ENCODE data around the gene CYTH2.

The CYTH2 gene

GRCh38 chr19:48473161-48473966, 4.2 kb downstream of the CYTH2 start:
- Histone ChIP-seq H3K4me1 (ENCODE audit: control insufficient read depth, low read length) (peaks cover 13% of the 10 kb centered on the region), H3K9me2 (replicated peaks; ENCODE audit: control insufficient read depth, low read length) (no peaks in the 10 kb centered on the region), H3F3A (ENCODE audit: control insufficient read depth, insufficient read depth) (no peaks in the 10 kb centered on the region), H3K27me3 (ENCODE audit: control insufficient read depth, low read length) (no peaks in the 10 kb centered on the region), H3K36me3 (ENCODE audit: control insufficient read depth, low read length) (peaks cover 60% of the 10 kb centered on the region), H3K27ac (ENCODE audit: low read depth, low read length) (no peak overlapping the region), H4K20me1 (ENCODE audit: control insufficient read depth, insufficient read depth, low read depth, low read length) (peaks cover 11% of the 10 kb centered on the region), H3K79me2 (ENCODE audit: control insufficient read depth, low read length) (peaks cover 13% of the 10 kb centered on the region), H3K4me3 (ENCODE audit: low read length) (no peak overlapping the region), H3K9me3 (ENCODE audit: control insufficient read depth, insufficient read depth, low read length) (no peaks in the 10 kb centered on the region), H3K4me2 (ENCODE audit: low read length) (no peak overlapping the region)
- no peak for TF ChIP-seq CTCF (IDR thresholded peaks at IDR 0.05; ENCODE audit: low read depth, low read length, poor library complexity, severe bottlenecking)
- no peak for TF ChIP-seq EZH2phosphoT487 (IDR thresholded peaks at IDR 0.05; ENCODE audit: borderline replicate concordance, low read length)

- Histone ChIP-seq H3K4me2 (ENCODE audit: low read length) (no peak overlapping the region), H3K79me2 (ENCODE audit: control insufficient read depth, low read length) (peaks cover 13% of the 10 kb centered on the region), H4K20me1 (ENCODE audit: control insufficient read depth, insufficient read depth, low read depth, low read length) (peaks cover 11% of the 10 kb centered on the region), H3K27me3 (ENCODE audit: control insufficient read depth, low read length) (no peaks in the 10 kb centered on the region), H3K36me3 (ENCODE audit: control insufficient read depth, low read length) (peaks cover 60% of the 10 kb centered on the region), H3K4me1 (ENCODE audit: control insufficient read depth, low read length) (peaks cover 10% of the 10 kb centered on the region), H3K27ac (ENCODE audit: low read depth, low read length) (no peak overlapping the region), H3F3A (ENCODE audit: control insufficient read depth, insufficient read depth) (no peaks in the 10 kb centered on the region), H3K9me3 (ENCODE audit: control insufficient read depth, insufficient read depth, low read length) (no peaks in the 10 kb centered on the region), H3K9me2 (replicated peaks; ENCODE audit: control insufficient read depth, low read length) (no peaks in the 10 kb centered on the region), H3K4me3 (ENCODE audit: low read length) (no peak overlapping the region)
- TF ChIP-seq CTCF (IDR thresholded peaks at IDR 0.05; ENCODE audit: low read depth, low read length, poor library complexity, severe bottlenecking) (no peak), EZH2phosphoT487 (IDR thresholded peaks at IDR 0.05; ENCODE audit: borderline replicate concordance, low read length) (no peak)
These were observed 5.0 kb downstream of the CYTH2 start for GRCh38 chr19:48474084-48474592.

GRCh38 chr19:48475369-48476068, 6.3 kb downstream of the CYTH2 start:
- Histone ChIP-seq H3K9me2 (replicated peaks; ENCODE audit: control insufficient read depth, low read length) (no peaks in the 10 kb centered on the region), H3K27me3 (ENCODE audit: control insufficient read depth, low read length) (no peaks in the 10 kb centered on the region), H3K27ac (ENCODE audit: low read depth, low read length) (no peak overlapping the region), H3K4me2 (ENCODE audit: low read length) (no peak overlapping the region), H3K4me3 (ENCODE audit: low read length) (no peak overlapping the region), H4K20me1 (ENCODE audit: control insufficient read depth, insufficient read depth, low read depth, low read length) (0 out of 2 replicates have a peak, but pooled peaks cover 3% of the 10 kb centered on the region), H3K4me1 (ENCODE audit: control insufficient read depth, low read length) (peaks cover 4% of the 10 kb centered on the region), H3K36me3 (ENCODE audit: control insufficient read depth, low read length) (peaks cover 54% of the 10 kb centered on the region), H3F3A (ENCODE audit: control insufficient read depth, insufficient read depth) (no peaks in the 10 kb centered on the region), H3K9me3 (ENCODE audit: control insufficient read depth, insufficient read depth, low read length) (no peaks in the 10 kb centered on the region), H3K79me2 (ENCODE audit: control insufficient read depth, low read length) (peaks cover 4% of the 10 kb centered on the region)
- no peak for TF ChIP-seq EZH2phosphoT487 (IDR thresholded peaks at IDR 0.05; ENCODE audit: borderline replicate concordance, low read length)
- no peak for TF ChIP-seq CTCF (IDR thresholded peaks at IDR 0.05; ENCODE audit: low read depth, low read length, poor library complexity, severe bottlenecking)

All from DOHH2 (cell line).